22Rv1 (cell line): ENCODE measurements around the gene FBXO10.

Source experiments
- CTCF ChIP-seq: fragments of 450-650 bp; IDR thresholded peaks from 2 replicates; pipeline ENCODE4 v1.5.1; 2017; ENCODE audit warnings: mild to moderate bottlenecking
- ZFX ChIP-seq: fragments of 450-650 bp; IDR thresholded peaks from 2 replicates; pipeline ENCODE4 v1.6.1; 2017; ENCODE audit warnings: antibody characterized with exemption, borderline replicate concordance

DNA sequence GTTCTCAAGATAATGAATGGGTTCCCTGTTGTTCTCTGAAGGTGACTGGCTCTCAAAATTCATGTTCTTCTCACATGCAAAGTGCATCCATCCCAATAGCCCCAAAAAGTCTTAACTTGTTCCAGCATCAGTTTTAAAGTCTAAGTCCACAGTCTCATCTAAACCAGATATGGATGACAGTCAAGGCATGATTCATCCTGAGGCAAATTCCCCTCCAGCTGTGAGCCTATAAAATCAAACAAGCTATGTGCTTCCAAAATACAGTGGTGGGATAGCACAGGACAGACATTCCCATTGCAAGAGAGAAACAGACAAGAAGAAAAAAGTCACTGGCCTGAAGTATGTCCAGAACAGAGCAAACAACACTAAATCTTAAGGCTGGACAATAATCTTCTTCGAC is 25.4 kb downstream of the FBXO10 start:
- TF ChIP-seq CTCF = no peak
- TF ChIP-seq ZFX = no peak
